ENCODE results near the gene G3BP1. TPM values are rescaled to one million over a fixed set of nuclear protein-coding genes. Genes with fewer than 3 reads are reported as not detected.

G3BP1 gene
- polyA plus RNA-seq, 1 donor from 2014 or later, result 65.5 TPM

DNA sequence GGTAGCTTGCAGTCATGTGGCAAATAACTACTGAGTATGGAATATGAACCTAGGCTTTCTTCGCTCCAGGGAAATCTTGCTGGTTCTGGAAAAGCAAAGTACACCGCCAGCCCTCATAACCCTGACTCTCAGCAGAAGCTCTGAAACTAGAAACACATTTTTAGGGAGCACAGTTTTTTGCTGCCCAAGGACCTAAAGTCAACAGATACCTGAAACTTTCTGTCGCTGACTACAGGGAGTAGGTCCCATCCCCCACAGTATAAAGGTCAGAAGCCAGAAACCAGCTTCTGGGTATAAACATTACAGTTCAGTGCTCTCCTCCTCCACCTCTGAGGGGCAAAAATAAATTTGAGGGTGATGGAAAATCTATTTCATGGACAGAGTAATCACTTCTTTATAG is 16.4 kb upstream of the G3BP1 start:
- Histone ChIP-seq H3K4me3 (ENCODE audit: low read length) (no peak overlapping the region), H4K20me1 (ENCODE audit: insufficient read depth) (no peaks in the 10 kb centered on the region), H3K79me2 (replicated peaks; ENCODE audit: insufficient read depth, low read length) (peaks cover 9% of the 10 kb centered on the region), H3K36me3 (ENCODE audit: insufficient read depth, low read length) (no peaks in the 10 kb centered on the region), H3F3A (ENCODE audit: insufficient read depth, low read length, poor library complexity, severe bottlenecking) (no peaks in the 10 kb centered on the region), H3K9ac (ENCODE audit: low read length) (no peak overlapping the region), H3K27me3 (ENCODE audit: insufficient read depth, low read depth, low read length) (no peaks in the 10 kb centered on the region), H3K9me2 (ENCODE audit: insufficient read depth, low read length) (no peaks in the 10 kb centered on the region), H3K9me3 (ENCODE audit: low read length) (no peaks in the 10 kb centered on the region), H3K27ac (ENCODE audit: low read length) (no peak overlapping the region), H3K4me2 (ENCODE audit: low read length) (no peak overlapping the region), H2AFZ (ENCODE audit: low read depth, low read length) (no peak overlapping the region)
- TF ChIP-seq MXI1 (conservative IDR thresholded peaks at IDR 0.05; ENCODE audit: poor library complexity, severe bottlenecking), result no peak
- no peak for TF ChIP-seq EZH2 (IDR thresholded peaks at IDR 0.05; ENCODE audit: borderline replicate concordance, insufficient read depth, low read length, poor library complexity, severe bottlenecking)
- TF ChIP-seq, protein P1, sequence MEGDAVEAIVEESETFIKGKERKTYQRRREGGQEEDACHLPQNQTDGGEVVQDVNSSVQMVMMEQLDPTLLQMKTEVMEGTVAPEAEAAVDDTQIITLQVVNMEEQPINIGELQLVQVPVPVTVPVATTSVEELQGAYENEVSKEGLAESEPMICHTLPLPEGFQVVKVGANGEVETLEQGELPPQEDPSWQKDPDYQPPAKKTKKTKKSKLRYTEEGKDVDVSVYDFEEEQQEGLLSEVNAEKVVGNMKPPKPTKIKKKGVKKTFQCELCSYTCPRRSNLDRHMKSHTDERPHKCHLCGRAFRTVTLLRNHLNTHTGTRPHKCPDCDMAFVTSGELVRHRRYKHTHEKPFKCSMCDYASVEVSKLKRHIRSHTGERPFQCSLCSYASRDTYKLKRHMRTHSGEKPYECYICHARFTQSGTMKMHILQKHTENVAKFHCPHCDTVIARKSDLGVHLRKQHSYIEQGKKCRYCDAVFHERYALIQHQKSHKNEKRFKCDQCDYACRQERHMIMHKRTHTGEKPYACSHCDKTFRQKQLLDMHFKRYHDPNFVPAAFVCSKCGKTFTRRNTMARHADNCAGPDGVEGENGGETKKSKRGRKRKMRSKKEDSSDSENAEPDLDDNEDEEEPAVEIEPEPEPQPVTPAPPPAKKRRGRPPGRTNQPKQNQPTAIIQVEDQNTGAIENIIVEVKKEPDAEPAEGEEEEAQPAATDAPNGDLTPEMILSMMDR (IDR thresholded peaks at IDR 0.05; ENCODE audit: poor library complexity, severe bottlenecking), result no peak
- no peak for TF ChIP-seq POLR2AphosphoS5 (IDR thresholded peaks at IDR 0.05)
- TF ChIP-seq TAF1 (IDR thresholded peaks at IDR 0.05; ENCODE audit: low read depth), result no peak
- no peak for TF ChIP-seq RAD21 (conservative IDR thresholded peaks at IDR 0.05)
- no peak for TF ChIP-seq SMC3 (conservative IDR thresholded peaks at IDR 0.05; ENCODE audit: poor library complexity)
- TF ChIP-seq, protein P2, sequence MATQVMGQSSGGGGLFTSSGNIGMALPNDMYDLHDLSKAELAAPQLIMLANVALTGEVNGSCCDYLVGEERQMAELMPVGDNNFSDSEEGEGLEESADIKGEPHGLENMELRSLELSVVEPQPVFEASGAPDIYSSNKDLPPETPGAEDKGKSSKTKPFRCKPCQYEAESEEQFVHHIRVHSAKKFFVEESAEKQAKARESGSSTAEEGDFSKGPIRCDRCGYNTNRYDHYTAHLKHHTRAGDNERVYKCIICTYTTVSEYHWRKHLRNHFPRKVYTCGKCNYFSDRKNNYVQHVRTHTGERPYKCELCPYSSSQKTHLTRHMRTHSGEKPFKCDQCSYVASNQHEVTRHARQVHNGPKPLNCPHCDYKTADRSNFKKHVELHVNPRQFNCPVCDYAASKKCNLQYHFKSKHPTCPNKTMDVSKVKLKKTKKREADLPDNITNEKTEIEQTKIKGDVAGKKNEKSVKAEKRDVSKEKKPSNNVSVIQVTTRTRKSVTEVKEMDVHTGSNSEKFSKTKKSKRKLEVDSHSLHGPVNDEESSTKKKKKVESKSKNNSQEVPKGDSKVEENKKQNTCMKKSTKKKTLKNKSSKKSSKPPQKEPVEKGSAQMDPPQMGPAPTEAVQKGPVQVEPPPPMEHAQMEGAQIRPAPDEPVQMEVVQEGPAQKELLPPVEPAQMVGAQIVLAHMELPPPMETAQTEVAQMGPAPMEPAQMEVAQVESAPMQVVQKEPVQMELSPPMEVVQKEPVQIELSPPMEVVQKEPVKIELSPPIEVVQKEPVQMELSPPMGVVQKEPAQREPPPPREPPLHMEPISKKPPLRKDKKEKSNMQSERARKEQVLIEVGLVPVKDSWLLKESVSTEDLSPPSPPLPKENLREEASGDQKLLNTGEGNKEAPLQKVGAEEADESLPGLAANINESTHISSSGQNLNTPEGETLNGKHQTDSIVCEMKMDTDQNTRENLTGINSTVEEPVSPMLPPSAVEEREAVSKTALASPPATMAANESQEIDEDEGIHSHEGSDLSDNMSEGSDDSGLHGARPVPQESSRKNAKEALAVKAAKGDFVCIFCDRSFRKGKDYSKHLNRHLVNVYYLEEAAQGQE (IDR thresholded peaks at IDR 0.05; ENCODE audit: borderline replicate concordance), result no peak
- TF ChIP-seq EP300 (conservative IDR thresholded peaks at IDR 0.05; ENCODE audit: poor library complexity, severe bottlenecking), result no peak

DNA sequence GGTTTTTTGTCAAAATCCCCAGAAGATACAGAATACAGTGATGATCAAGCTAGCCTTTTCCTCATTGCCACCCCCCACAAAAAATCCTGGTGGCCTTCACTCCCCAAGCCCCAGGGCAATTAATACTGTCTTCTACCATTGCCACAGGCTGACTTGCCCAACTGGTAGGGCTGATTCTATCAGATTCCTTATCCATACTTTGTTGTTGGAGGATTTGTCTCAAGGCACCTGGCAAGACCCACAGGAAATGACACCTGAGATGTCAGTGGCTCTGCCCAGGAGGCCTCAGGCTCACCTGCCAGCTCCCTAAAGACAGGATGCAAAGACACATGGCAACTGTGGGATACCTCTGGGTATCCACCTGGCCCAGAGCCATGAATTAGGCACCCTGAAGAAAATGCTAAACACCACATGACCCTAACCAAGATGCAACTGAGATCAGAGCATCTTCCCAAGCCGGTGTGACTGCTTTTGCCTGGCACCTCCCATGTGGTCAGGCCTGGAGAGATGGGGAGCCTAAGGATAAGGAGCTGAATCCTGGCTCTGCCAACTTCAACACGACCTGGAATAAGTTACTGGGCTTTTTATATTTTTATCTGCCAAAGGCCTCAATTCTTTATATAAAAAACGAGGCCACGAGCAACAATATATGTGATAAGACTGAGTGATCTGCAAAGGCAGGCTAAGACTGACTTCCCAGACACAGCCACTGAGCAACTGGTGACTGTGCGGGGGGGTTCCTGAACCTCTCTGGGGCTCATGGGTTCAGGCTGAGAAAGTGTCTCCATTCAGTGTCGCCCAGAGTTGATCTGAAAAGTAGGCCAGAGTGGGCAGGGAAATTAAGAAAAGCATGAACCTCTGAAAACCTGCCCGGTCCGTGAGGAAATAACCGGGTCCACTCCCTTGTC is 14.3 kb upstream of the G3BP1 start:
- H3K27me3 ChIP-seq (ENCODE audit: insufficient read depth, low read depth, low read length), result no peaks in the 10 kb centered on the region
- TF ChIP-seq RAD21 (conservative IDR thresholded peaks at IDR 0.05) (no peak), EP300 (conservative IDR thresholded peaks at IDR 0.05; ENCODE audit: poor library complexity, severe bottlenecking) (no peak), SMC3 (conservative IDR thresholded peaks at IDR 0.05; ENCODE audit: poor library complexity) (no peak), TAF1 (IDR thresholded peaks at IDR 0.05; ENCODE audit: low read depth) (no peak), MXI1 (conservative IDR thresholded peaks at IDR 0.05; ENCODE audit: poor library complexity, severe bottlenecking) (no peak), POLR2AphosphoS5 (IDR thresholded peaks at IDR 0.05) (no peak), EZH2 (IDR thresholded peaks at IDR 0.05; ENCODE audit: borderline replicate concordance, insufficient read depth, low read length, poor library complexity, severe bottlenecking) (no peak)
- TF ChIP-seq, protein P2 (IDR thresholded peaks at IDR 0.05; ENCODE audit: borderline replicate concordance), result no peak
- TF ChIP-seq, protein P1 (IDR thresholded peaks at IDR 0.05; ENCODE audit: poor library complexity, severe bottlenecking), result no peak
- peak overlapping the region; percentile 89 for H3K9ac ChIP-seq (ENCODE audit: low read length)
- no peaks in the 10 kb centered on the region for H4K20me1 ChIP-seq (ENCODE audit: insufficient read depth)
- peak overlapping the region; percentile 90 for H3K27ac ChIP-seq (ENCODE audit: low read length)
- no peaks in the 10 kb centered on the region for H3K36me3 ChIP-seq (ENCODE audit: insufficient read depth, low read length)
- H3K9me3 ChIP-seq (ENCODE audit: low read length), result no peaks in the 10 kb centered on the region
- peak overlapping the region; percentile 92 for H3K4me3 ChIP-seq (ENCODE audit: low read length)
- H2AFZ ChIP-seq (ENCODE audit: low read depth, low read length), result peak overlapping the region; percentile 80
- H3K4me2 ChIP-seq (ENCODE audit: low read length), result peak overlapping the region; percentile 68
- H3K79me2 ChIP-seq (replicated peaks; ENCODE audit: insufficient read depth, low read length), result peaks cover 9% of the 10 kb centered on the region
- no peaks in the 10 kb centered on the region for H3F3A ChIP-seq (ENCODE audit: insufficient read depth, low read length, poor library complexity, severe bottlenecking)
- no peaks in the 10 kb centered on the region for H3K9me2 ChIP-seq (ENCODE audit: insufficient read depth, low read length)

Measured in neural cell (in vitro differentiated cells).